Transverse colon (tissue), 4 donors: ENCODE data around the gene UBE2K.
"Not testable (repeated sequence)": the region's sequence is repeated elsewhere in the genome, so short reads cannot be mapped to it uniquely, and the experiment has no call there.

Experiments
- CTCF ChIP-seq, 5 experiments: fragments of 200-600 bp in 3 of 5; fragments of 450-650 bp in 2 of 5; sonication (generic) in 3 of 5; IDR thresholded peaks; 1 replicate in 2 of 5; 2 replicates in 3 of 5; pipeline ENCODE4 v1.5.1; 2016 to 2017; ENCODE audit warnings: antibody characterized with exemption in 5 of 5, inconsistent platforms in 3 of 5, mild to moderate bottlenecking in 2 of 5, moderate library complexity in 1 of 5
- POLR2AphosphoS5 ChIP-seq, 3 donors: sonication (generic); formaldehyde crosslinking; IDR thresholded peaks; one replicate each; pipeline ENCODE4 v1.6.1; 2016; ENCODE audit warnings: antibody characterized with exemption in 3 of 3

- not testable (repeated sequence) for TF ChIP-seq POLR2AphosphoS5, CTCF (IDR thresholded peaks at IDR 0.05)
Measured at GRCh38 chr4:39792976-39793375, 95.0 kb downstream of the UBE2K start.
